GM21528 (cell line): Measurements from ENCODE around the gene MRM2.

Experiments
- ATAC-seq: cut with Tn5 transposase; IDR thresholded peaks from one replicate; pipeline ENCODE4 v1.9.1; 2021; ENCODE audit warnings: mild to moderate bottlenecking, moderate library complexity; ENCODE audit not compliant: unreplicated experiment, low FRiP score

MRM2 gene

DNA sequence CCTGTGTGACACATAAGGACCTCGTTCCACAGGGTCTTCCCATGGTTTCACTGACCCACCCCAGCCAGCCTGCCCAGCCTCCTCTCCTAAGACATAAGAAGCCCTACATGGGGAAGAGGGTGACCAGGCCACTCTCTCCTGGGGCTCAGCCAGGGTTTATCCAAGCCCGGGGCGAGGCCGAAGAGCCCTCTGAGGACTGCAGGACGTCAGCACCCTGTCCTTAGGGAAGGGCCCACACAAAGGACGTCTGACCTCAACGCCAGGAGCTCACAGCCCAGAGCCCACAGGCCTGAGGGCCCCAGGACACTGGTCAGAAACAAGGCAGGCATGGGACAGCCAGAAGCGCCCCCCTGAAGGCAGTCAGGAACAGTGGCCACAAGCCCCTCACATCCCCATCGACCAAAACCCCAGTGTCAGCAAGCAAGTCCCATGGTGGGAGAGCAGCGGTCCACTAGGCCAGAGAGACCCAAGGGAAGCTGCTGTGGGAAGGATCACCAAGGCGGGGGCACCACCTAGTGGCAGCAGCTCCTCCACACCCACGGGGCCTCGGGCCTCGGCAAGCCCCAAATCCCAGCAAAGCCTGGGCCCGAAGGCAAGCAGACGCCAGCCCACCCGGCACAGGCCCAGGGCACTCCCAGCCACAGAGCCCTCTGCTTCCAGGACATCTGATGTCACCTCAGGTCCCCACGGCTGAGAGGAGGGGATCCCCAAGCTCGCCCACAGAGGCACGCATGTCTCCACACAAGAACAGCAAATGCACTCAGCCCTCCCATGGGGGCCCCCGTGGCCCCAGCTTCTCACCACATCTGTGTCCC is 32.7 kb downstream of the MRM2 start:
- ATAC-seq, result no peak

DNA sequence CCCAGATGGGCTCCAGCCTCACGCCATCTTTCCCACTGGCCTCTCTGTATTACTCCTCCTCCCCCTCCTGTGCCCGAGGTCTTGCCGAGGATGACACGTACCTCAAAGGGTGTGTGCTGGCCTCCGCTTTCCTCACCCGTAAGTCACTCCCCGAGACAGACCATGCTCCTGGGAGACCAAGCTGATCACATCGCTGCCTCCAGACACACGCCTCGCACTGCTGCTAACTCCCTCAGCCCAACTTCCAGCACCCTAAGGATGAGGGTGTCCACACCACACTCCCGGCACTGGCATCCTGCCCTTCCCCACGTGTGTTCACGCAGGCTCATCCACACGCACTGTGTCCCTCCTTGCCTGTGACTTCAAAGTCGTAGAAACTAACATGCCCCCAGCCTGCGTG is 33.3 kb downstream of the MRM2 start:
- no peak for ATAC-seq

DNA sequence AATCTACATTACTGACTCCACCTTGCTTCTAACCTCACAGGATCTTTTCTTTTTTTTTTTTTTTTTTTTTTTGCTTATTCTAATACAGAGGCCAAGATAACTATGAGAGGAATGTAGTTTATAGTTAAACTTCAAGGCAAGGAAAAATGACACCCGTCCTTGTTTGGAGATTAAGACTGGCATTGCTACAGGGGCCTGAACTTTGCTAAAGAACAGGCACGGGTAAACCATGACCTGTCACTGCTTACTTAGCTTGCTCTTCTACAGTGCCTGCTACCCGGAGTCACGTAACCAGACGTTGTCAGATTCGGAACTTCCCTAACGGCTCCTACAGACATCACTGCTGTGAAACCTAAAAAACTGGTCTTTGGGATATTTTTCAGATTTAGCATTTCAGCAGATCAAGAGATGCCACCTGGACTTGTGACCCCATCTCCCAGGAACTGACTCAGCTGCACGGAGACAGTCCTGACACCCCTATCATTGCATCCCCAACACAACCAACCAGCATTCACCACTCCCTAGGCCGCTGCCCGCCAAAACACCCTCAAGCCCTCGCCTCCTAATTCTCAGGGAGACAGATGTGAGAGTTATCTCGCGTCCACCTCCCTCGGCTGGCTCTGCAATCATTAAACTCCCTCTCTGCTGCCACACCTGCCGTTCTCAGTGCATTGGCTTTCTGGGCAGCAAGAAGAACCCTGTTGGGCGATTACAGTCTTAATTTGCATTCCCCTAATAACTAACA is 36.8 kb downstream of the MRM2 start:
- ATAC-seq, result no peak

DNA sequence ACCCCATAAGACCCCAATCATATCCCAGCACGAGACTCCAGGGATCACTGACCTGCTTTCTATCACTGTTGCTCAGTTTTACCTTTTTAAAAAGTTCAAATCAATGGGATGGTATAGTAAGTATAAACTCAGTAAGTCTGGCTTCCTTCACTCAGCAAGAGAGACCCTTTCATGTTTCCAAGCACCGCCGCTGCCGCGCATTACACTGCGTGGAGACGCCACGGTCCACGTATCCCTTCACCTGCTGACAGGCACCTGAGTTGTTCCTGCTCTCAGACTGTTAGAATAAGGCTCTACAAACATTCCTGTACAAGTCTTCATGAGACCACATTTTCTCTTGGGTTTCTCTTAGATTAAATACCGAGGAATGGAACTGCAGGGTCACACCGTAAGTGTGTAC is 37.6 kb downstream of the MRM2 start:
- no peak for ATAC-seq

DNA sequence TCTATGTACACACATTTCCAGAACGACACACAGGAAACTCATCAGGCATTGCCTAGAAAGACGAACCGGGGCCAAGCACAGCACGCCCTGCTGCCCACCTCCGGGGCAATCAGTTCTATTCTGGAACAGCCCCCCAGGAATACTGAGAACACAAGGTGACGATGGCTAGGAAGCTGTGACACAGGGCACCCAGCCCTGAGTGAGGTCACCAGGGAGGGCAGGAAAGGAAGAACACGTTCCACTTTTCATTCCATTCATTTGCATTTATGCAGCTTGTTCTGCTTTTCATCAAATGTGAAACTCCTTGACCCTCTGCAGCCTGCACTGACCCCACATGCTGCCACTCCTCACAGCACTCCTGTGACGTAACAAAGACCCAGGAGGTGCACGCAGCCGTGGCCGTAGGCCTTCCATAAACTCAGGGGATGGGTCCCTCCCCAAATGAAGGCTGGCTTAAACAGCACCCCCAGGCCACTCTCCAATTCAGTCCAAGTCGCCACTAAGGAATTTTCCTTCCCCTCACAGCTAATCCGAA is 38.2 kb downstream of the MRM2 start:
- ATAC-seq, result no peak

DNA sequence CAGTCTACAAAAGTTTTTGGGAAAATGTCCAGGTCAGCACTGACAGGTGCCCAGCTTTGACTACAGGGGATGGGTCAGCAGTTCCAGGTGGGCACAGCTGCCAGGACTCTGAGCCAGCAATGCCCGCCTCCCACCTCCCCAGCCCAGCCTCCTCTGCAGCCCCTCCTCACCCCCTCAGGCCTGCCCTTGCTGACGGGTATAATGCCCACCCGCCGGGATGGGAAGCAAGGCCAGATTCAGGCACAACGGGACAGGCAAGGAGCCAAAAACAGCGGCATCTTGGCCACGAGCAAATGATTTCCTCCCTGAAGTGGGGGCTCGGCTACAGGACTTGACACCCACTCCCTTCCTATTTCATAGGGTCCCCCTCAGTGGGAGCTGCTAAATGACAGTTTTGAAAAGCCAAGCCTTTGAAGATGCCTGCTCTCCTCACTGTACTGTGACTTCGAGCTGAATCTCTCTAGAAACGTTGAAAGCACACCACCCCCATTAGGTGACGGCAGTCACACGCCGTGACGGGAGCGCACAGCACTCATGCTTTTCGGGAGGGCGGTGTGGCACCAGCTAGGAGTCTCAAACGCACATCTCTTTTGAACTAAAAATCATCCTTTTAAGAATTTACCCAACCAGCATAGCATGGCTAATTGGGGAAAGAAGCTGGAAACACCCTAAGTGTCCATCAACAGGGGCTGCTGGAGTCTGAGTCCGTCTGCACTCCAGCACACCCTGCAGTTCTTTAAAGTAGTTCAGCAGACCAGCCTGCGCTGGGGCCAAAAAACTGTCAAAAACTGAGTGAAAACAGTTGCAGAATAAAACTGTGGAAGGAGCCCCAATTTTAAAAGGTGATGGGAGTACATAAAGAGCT is 38.9 kb downstream of the MRM2 start:
- no peak for ATAC-seq

DNA sequence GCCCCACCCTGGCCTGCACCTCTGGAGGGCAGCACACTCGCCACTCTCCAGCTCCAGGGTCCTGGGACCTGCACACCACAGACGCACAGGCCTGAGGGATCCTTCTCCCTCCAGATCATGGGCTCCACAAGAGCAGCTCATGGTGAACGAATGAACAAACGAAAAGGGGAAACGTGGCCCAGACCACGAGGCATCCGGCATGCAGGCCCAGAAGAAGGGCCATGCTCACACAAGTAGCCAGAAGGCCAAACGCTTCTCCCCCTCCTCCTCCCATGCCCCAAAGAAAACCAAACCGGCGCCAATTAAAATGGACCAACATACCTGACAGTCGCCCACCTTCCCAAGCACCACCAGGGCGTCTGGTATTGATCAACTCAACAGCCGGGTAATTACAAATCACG is 39.6 kb downstream of the MRM2 start:
- ATAC-seq, result no peak

DNA sequence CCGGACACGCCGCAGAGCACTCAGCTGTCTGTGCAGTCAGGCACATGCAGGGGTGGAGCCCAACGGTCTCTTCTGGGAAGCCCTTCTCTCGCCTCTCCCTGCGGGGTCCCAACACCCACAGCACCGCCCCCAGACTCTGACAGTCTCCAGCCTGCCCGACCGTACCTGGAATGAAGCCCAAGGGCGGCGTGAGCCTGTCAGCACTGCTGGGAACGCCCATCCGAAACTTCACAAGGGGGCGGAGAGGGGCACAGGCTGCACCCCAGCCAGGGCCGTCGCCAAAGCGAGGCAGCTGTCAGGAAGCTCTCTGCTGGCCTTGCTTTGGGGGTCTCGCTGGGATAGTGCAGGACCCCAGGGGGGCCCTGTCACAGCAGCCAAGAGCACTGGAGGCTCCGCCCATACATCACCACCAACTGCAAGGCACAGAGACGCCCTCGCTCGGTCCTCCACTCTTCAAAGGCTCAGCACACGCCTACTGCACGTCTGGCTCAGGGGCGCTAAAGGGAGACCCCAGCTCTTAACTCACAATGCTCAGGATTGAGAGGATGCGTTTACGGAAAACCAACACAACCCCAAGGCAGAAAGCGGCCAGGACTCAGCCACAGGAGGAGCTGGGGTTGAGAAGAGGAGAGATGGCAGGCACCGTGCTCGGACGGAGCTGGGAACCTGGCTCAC is 40.2 kb downstream of the MRM2 start:
- no peak for ATAC-seq

DNA sequence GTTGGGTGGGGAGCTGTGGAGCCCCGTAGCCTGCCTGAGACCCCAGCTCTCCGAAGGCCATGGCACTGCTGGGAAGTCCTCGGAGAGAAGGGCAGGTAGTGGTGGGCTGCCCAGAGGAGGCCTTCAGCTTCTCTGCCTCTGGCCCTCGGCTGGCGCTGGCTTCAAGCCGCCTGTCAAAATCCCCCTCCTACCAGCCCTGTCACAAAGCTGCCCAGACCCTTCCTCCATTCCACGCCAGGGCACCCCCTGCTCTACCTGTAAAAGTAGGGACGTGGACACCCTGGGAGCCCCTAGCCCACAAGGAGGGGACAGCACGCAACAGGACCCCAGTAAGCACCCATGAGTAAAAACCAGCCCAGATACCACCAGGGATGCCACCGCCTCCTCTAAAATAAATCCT is 40.9 kb downstream of the MRM2 start:
- no peak for ATAC-seq

DNA sequence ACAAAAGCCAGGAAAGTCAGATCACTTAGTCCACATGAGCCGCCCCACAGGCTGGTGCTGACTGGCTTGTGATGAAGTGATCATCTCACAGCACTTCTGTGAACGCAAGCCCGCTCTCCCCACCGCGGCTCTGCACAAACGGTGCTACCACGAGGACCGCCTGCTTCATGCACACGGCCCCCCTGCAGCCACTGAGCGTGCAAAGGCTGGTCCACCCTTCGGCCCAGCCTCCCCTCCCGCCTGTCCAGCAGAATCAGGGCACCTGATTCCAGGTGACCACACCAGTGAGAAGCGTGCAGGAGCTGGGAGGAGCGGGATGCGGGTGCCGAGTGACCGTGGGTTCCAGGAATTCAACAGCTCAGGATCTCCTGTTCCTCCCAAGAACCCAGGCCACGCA is 41.4 kb downstream of the MRM2 start:
- no peak for ATAC-seq

DNA sequence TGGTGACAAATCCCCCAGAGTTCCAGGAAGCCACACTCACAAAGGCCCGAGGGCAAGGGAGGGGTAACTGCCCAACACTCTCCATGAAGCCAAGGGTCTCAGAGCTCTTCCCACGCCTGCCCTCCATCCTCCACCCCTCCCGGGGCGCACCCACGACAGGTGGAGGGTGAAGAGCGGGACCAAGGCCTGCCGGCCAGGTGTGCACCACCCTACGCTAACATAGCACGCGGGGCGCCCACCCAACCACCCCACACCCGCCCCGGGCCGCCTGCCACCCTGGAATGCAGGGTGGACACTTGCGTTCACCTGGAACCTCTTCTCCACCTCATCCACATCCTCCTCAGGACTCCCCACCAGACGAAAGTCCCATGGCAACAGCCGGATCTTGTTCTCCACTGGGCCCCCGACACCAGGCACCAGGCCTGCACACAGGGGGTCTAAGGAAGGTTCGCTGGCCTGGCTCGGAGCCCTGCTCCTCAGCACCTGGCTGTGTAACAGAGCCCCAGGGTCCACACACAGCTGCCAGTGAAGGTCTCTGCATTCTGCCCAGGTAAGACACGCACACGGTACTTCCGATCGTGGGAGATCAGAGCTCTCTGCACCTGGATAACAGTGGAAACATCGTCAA is 41.9 kb downstream of the MRM2 start:
- no peak for ATAC-seq

DNA sequence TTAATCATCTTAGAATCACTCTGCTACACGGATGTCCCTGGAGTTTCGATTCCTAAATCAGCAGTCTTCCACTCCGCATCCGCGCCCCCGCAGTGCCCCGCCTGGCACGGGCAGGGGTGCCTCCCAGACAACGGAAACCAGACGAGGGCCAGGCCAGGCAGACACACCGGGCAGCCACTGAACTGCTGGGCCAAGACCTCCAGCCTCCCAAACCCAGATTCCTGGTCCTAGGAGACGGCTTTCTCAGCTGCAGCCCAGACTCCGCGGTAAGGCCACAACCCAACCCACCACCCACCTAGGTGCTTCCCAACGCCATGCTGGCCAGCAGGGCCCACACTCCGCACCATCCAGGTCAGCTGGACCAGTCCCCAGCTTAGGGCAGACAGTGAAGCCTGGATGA is 42.5 kb downstream of the MRM2 start:
- ATAC-seq, result no peak

DNA sequence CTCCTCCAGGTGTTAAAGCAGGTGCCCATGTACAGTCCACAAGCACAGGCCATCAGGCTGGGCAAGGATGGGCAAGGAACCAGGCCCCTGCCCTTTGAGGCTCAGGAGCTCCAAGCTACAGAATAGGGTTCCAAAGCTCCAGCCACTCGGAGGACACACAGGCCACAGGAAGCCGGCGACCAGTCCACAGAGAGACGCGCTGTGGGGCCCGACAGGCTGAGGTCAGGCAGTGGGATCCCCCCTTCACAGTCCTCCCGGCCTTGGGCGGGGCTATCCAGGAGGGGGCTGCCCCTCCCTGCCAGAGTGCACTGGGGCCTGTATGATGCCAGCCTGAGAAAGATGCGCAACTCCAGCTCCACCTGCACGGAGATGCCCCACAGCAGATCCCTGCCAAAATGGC is 43.2 kb downstream of the MRM2 start:
- ATAC-seq, result no peak

DNA sequence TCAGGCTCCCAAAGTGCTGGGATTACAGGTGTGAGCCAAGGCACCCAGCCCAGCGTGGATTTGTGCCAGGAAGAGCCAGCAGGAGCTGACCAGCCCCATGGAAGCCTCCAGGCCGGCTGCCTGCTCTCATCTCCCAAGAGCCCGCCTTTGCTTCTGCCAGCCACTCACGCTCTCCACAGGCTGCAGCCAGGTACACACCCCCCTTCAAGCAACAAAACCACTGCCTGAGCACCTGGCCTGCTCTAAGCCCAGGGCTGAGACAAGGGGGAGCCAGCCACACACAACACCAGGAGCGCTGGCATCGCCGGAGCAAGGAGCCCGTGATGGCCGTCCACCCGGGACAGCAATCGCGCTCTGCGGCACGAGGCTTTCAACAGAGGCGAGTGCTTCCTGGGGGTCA is 43.8 kb downstream of the MRM2 start:
- ATAC-seq, result no peak

DNA sequence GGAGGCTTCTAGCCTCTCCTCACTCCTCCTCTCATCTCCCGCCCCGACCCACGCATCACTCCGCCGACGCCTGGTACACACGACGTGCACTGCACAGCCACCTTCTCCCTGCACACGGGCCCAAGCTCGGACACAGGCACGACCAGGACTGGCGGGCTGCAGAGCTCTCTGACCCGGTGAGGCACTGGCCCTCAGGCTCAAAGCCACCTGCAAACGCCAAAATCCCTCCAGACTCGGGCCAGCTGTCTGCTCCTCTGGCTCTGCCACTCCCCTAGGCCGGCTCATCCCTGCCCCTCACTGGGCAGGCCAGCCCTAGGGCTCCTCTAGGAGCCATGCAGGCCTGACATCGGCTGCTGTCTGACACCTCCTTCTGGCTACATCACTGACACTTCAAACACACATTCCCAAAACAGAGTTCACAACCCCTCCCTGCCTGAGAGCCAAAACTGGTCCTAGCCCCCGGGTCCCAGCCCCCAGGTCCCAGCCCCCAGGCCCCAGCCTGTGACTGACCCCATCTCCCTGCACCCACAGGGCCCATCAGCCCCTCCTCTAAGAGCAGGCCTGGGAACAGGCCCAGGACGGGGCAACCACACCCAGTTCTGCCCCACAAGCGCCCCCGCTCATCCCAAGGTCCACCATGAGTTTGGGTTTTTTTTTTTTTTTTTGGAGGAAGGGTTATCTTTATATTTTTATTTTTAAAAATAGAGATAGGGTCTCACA is 44.4 kb downstream of the MRM2 start:
- ATAC-seq, result no peak

DNA sequence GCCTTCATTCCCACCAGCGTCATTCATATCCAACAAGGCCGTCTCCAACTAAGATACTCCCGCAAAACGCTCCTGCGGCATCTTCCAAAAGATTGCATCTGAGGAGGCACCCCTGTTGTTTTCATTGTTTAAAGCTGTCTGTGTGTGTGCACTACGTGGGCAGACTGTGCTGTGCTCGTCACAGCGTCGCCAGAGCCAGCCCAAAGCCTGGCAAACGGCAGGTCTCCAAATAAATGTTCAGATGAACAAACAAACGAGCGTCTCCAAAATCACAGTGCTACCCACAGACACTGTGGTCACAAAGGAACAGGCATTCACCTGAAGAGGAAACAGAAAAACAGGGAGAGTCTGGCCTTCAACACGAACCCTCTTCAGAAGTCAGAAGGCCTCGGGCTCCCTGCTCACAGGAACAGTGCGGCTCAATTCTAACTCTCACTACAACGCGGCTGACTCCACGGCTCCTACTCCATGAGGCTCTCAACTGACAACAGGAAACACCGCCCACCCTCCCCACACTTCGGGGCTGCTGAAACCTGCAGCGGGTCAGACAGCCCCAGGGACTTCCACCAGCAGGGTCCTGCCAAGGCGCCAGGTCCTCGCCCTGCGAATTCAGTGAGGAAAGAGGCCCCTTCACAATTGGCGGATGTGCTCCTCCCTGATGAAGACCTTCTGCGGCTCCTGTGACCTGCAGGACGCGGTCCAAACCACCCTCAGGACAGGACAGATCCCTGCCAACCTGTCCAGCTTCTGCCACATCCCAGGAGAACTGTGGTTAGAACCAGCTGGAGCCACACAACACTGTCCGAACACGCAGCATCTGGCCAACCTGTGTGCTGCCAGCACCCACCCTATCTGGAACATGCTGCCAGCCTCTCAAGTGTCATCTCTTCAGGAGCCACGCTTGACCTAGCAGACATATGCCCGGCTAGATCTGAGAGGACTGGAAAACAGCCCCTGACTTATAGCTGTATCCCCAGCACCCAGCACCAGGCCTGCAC is 45.3 kb downstream of the MRM2 start:
- ATAC-seq, result no peak

DNA sequence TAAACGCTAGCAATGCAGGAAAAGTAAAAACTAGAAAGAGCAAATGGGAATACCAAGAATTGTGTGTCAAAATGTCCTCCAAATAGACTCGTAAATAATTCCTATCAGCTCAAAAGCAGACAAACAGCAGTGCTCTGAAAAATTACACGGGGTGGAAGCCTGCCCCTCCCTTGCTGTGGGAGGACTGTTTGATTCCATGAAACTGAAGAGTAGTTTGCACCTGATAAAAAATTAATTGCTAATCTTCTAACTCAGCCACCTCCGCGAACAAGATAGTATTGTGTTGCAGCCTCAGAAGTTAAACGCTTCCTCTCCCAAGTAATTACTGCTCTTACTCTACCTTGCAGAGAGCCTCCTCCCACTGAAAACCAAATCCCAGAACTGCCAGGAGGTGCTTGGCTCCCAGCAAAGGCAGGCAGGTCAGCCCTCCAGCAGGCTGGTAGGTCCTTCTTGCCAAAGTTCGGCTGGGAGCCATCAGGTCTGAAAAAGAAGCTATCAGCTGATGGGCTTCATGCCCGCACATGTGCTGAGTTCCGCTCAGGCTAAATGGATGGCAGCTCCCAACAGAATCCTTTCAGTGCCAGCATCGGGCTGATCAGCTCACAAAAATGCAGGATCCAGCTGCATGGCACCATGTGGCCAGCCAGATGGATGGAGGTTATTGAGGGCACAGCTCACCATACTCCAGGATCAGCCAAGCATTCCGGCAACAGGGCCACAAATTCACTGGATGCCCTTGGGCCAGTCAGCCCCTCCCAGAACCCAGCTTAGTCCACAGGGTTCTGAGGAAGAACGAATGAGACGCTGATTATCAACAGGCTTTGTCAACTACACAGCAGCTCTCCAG is 46.4 kb downstream of the MRM2 start:
- ATAC-seq, result no peak
